Esophagus squamous epithelium (tissue), 5 donors: Measurements from ENCODE around the gene CAMK2N1. TPM values are rescaled to one million over a fixed set of nuclear protein-coding genes. Genes with fewer than 3 reads are reported as not detected.

Experiments
- DNase-seq: peaks from one replicate; lab custom pipeline; 2025; lab: John Stamatoyannopoulos, UW
- H3K27ac ChIP-seq, 4 donors: fragments of 200-600 bp; sonication (generic); one replicate each; pipeline ENCODE4 v1.5.1; 2016 to 2019; ENCODE audit warnings: mild to moderate bottlenecking in 1 of 4
- H3K27me3 ChIP-seq, 4 donors: fragments of 200-600 bp; sonication (generic); 1 replicate in 3 of 4; 2 replicates in 1 of 4; pipeline versions ENCODE4 v1.5.1 to v1.6.0; 2017 to 2021; ENCODE audit warnings: antibody characterized with exemption in 1 of 4
- H3K36me3 ChIP-seq, 3 donors: fragments of 200-600 bp; sonication (generic); one replicate each; pipeline ENCODE4 v1.5.1; 2016 to 2019
- H3K4me1 ChIP-seq, 3 donors: fragments of 200-600 bp; sonication (generic); one replicate each; pipeline ENCODE4 v1.5.1; 2017 to 2019
- H3K4me3 ChIP-seq, 4 donors: fragments of 200-600 bp; sonication (generic); 1 replicate in 3 of 4; 2 replicates in 1 of 4; pipeline ENCODE4 v1.5.1; 2016 to 2019; ENCODE audit warnings: mild to moderate bottlenecking in 2 of 4, moderate library complexity in 1 of 4
- H3K9me3 ChIP-seq, 3 donors: fragments of 200-600 bp; sonication (generic); one replicate each; pipeline ENCODE4 v1.5.1; 2016 to 2019
- CTCF ChIP-seq, 6 experiments: fragments of 450-650 bp in 4 of 6; fragments of 200-600 bp in 2 of 6; sonication (generic) in 2 of 6; IDR thresholded peaks; one replicate each; pipeline ENCODE4 v1.5.1; 2016 to 2019; ENCODE audit warnings: antibody characterized with exemption in 6 of 6, mild to moderate bottlenecking in 4 of 6, moderate library complexity in 4 of 6
- POLR2A ChIP-seq, 4 donors: fragments of 450-650 bp; IDR thresholded peaks; one replicate each; pipeline ENCODE4 v1.6.1; 2017; ENCODE audit warnings: antibody characterized with exemption in 4 of 4, mild to moderate bottlenecking in 4 of 4, moderate library complexity in 3 of 4
- WGBS, 2 donors: methylation state at CpG; one replicate each; pipeline ENCODE4 v1.1.5; 2018; 5-methylcytosine and 5-hydroxymethylcytosine counted together
- intact Hi-C: fragments of 100-400 bp; cut with DNase I; formaldehyde crosslinking; loops from one replicate; pipeline ENCODE4 v1.15.0; 2022
- total RNA-seq, 4 donors: library from RNA; depleted of rRNA; stranded (reverse); fragments of >200 nt; gene quantifications; one replicate each; pipeline ENCODE4 v1.1.0, GENCODE V29; 2016
- donor health status: DM: yes; HTN: yes; CAD: no.

CAMK2N1 gene
- total RNA-seq, 4 donors from 2014 or later = 3.1 to 12.8 (median 6.8) TPM

- intact Hi-C loops = no loop called here
- no peak overlapping the region for H3K27ac ChIP-seq
- no peaks in the 10 kb centered on the region for H3K36me3 ChIP-seq
- no peaks in the 10 kb centered on the region for H3K9me3 ChIP-seq
- TF ChIP-seq POLR2A (IDR thresholded peaks at IDR 0.05) (no peak), CTCF (IDR thresholded peaks at IDR 0.05) (no peak)
- H3K27me3 ChIP-seq = peaks cover 0 to 44% (median 0%) of the 10 kb centered on the region in 4 donors
- WGBS, 2 donors = 40 to 41% methylated on average over 6 of the region's 7 CpGs
- no peaks in the 10 kb centered on the region for H3K4me1 ChIP-seq
- no peak for DNase-seq
- H3K4me3 ChIP-seq = no peak overlapping the region
Measured at GRCh38 chr1:20446796-20447195, 39.2 kb downstream of the CAMK2N1 start.

GRCh38 chr1:20445956-20446355, 40.1 kb downstream of the CAMK2N1 start:
- 50 to 65% methylated on average over 3 to 6 of the region's 6 CpGs for WGBS, 2 donors

GRCh38 chr1:20443703-20444586, 42.1 kb downstream of the CAMK2N1 start:
- H3K27ac ChIP-seq = no peak overlapping the region

More at GRCh38 chr1:20445956-20446355, 40.1 kb downstream of the CAMK2N1 start:
- Histone ChIP-seq H3K27ac (no peak overlapping the region), H3K9me3 (no peaks in the 10 kb centered on the region), H3K27me3 (peaks cover 0 to 38% (median 0%) of the 10 kb centered on the region in 4 donors), H3K36me3 (no peaks in the 10 kb centered on the region), H3K4me1 (no peaks in the 10 kb centered on the region), H3K4me3 (no peak overlapping the region)
- intact Hi-C loops = no loop called here
- no peak for TF ChIP-seq POLR2A (IDR thresholded peaks at IDR 0.05)
- TF ChIP-seq CTCF (IDR thresholded peaks at IDR 0.05) = no peak
- no peak for DNase-seq

GRCh38 chr1:20442920-20443625, 42.9 kb downstream of the CAMK2N1 start:
- Histone ChIP-seq H3K4me3 (no peak overlapping the region), H3K36me3 (no peaks in the 10 kb centered on the region), H3K9me3 (no peaks in the 10 kb centered on the region), H3K27me3 (peaks cover 0 to 19% (median 0%) of the 10 kb centered on the region in 4 donors), H3K4me1 (no peaks in the 10 kb centered on the region), H3K27ac (no peak overlapping the region)
- 76 to 80% methylated on average over 1 to 4 of the region's 5 CpGs for WGBS, 2 donors
- intact Hi-C loops = no loop called here
- no peak for DNase-seq
- TF ChIP-seq CTCF (IDR thresholded peaks at IDR 0.05) (no peak), POLR2A (IDR thresholded peaks at IDR 0.05) (no peak)

More at GRCh38 chr1:20443703-20444586, 42.1 kb downstream of the CAMK2N1 start:
- Histone ChIP-seq H3K36me3 (no peaks in the 10 kb centered on the region), H3K27me3 (peaks cover 0 to 19% (median 0%) of the 10 kb centered on the region in 4 donors), H3K9me3 (no peaks in the 10 kb centered on the region), H3K4me3 (no peak overlapping the region), H3K4me1 (no peaks in the 10 kb centered on the region)
- DNase-seq = no peak
- whole genome bisulfite sequencing, 2 donors = 56 to 72% methylated on average over 10 to 11 of the region's 11 CpGs
- intact Hi-C loops = no loop called here
- TF ChIP-seq POLR2A (IDR thresholded peaks at IDR 0.05) (no peak), CTCF (IDR thresholded peaks at IDR 0.05) (no peak)

GRCh38 chr1:20440785-20441200, 45.2 kb downstream of the CAMK2N1 start:
- Histone ChIP-seq H3K36me3 (no peaks in the 10 kb centered on the region), H3K27me3 (peaks cover 0 to 25% (median 0%) of the 10 kb centered on the region in 4 donors), H3K9me3 (no peaks in the 10 kb centered on the region), H3K4me1 (no peaks in the 10 kb centered on the region), H3K4me3 (no peak overlapping the region), H3K27ac (no peak overlapping the region)
- no peak for DNase-seq
- intact Hi-C loops = no loop called here
- TF ChIP-seq CTCF (IDR thresholded peaks at IDR 0.05) = no peak
- TF ChIP-seq POLR2A (IDR thresholded peaks at IDR 0.05) = no peak
- 21 to 31% methylated on average over 5 of the region's 6 CpGs for WGBS, 2 donors
